MM.1S (cell line): ENCODE data around the gene CACHD1.

Experiments used
- DNase-seq: peaks from one replicate; pipeline ENCODE4 v3.0.0-alpha.2; 2015
- H2AFZ ChIP-seq: fragments of 300-600 bp; sonication (generic); 2 replicates; pipeline ENCODE4 v1.6.0; 2016; ENCODE audit warnings: antibody characterized with exemption, low read length
- H3F3A ChIP-seq: fragments of 300-600 bp; sonication (generic); 2 replicates; pipeline ENCODE4 v1.6.1; 2016; ENCODE audit warnings: mild to moderate bottlenecking, antibody characterized with exemption, low read length, moderate library complexity, mixed read lengths; ENCODE audit not compliant: insufficient read depth
- H3K27ac ChIP-seq: fragments of 300-600 bp; sonication (generic); 2 replicates; pipeline ENCODE4 v1.5.1; 2016; ENCODE audit warnings: mild to moderate bottlenecking, low read length
- H3K27me3 ChIP-seq: fragments of 300-600 bp; sonication (generic); replicated peaks from 2 replicates; pipeline ENCODE4 v1.6.0; 2016; ENCODE audit warnings: low read length; ENCODE audit not compliant: insufficient read depth
- H3K36me3 ChIP-seq: fragments of 300-600 bp; sonication (generic); replicated peaks from 2 replicates; pipeline ENCODE4 v1.6.1; 2016; ENCODE audit warnings: mild to moderate bottlenecking, low read length, mixed read lengths; ENCODE audit not compliant: insufficient read depth
- H3K4me1 ChIP-seq: fragments of 300-600 bp; sonication (generic); 2 replicates; pipeline ENCODE4 v1.6.1; 2016; ENCODE audit warnings: low read length, mixed read lengths
- H3K4me2 ChIP-seq: fragments of 300-600 bp; sonication (generic); 2 replicates; pipeline ENCODE4 v1.6.0; 2016; ENCODE audit warnings: low read depth, low read length
- H3K4me3 ChIP-seq: fragments of 300-600 bp; sonication (generic); 2 replicates; pipeline ENCODE4 v1.5.1; 2016; ENCODE audit warnings: low read length, mixed read lengths
- H3K79me2 ChIP-seq: fragments of 300-600 bp; sonication (generic); 2 replicates; pipeline ENCODE4 v1.6.1; 2016; ENCODE audit warnings: mixed run types, low read length, mixed read lengths
- H3K9ac ChIP-seq: fragments of 300-600 bp; sonication (generic); 2 replicates; pipeline ENCODE4 v1.6.1; 2016; ENCODE audit warnings: low read length, mixed read lengths
- H3K9me2 ChIP-seq: fragments of 300-600 bp; sonication (generic); replicated peaks from 2 replicates; pipeline ENCODE4 v1.6.1; 2016; ENCODE audit warnings: mild to moderate bottlenecking, low read length, mixed read lengths; ENCODE audit not compliant: insufficient read depth
- H3K9me3 ChIP-seq: fragments of 300-600 bp; sonication (generic); replicated peaks from 2 replicates; pipeline ENCODE4 v1.6.1; 2016; ENCODE audit warnings: mild to moderate bottlenecking, low read length, mixed read lengths; ENCODE audit not compliant: insufficient read depth
- H4K20me1 ChIP-seq: fragments of 300-600 bp; sonication (generic); 2 replicates; pipeline ENCODE4 v1.6.1; 2016; ENCODE audit warnings: mild to moderate bottlenecking, low read length, moderate library complexity, mixed read lengths; ENCODE audit not compliant: insufficient read depth
- EZH2 ChIP-seq: fragments of 300-600 bp; sonication (generic); optimal IDR thresholded peaks from 2 replicates; pipeline ENCODE3; 2017; ENCODE audit warnings: low read depth, mild to moderate bottlenecking, antibody characterized with exemption, low read length, mixed read lengths
- EZH2phosphoT487 ChIP-seq: fragments of 300-600 bp; sonication (generic); IDR thresholded peaks from 2 replicates; pipeline ENCODE4 v1.6.1; 2018; ENCODE audit warnings: antibody characterized with exemption, low read length
- TF ChIP-seq, protein P1 (sequence below): fragments of 300-600 bp; sonication (generic); IDR thresholded peaks from 2 replicates; pipeline ENCODE4 v1.5.1; 2016; ENCODE audit warnings: antibody characterized with exemption, low read length, mixed read lengths

The CACHD1 gene

DNA sequence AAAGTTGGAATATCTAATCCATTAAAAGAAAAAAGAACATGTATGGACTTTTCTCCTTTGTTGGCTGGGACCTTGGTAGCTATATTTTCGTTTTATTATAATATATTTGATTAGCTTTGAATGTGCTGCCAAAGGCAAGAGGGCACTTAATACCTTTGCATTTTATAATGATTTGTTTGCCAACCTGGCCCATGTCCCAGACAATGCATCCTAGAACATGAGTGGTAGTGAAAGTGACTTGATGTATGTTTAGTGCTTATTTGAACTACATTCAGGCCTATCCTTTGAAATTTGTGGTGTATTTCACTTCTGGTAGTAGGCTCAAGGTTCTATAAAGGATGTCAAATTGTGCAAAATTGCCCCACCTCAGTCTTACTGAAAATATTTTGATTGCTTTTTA lies 25.9 kb downstream of the CACHD1 start:
- Histone ChIP-seq H3K9ac (no peak overlapping the region), H3K4me3 (no peak overlapping the region), H3K27ac (no peak overlapping the region), H4K20me1 (no peaks in the 10 kb centered on the region), H3K79me2 (no peaks in the 10 kb centered on the region), H3K9me2 (no peaks in the 10 kb centered on the region), H3K9me3 (no peaks in the 10 kb centered on the region), H2AFZ (no peak overlapping the region), H3K4me2 (no peak overlapping the region), H3F3A (no peaks in the 10 kb centered on the region; the same call in 1 of the 2 replicates), H3K36me3 (no peaks in the 10 kb centered on the region), H3K27me3 (no peaks in the 10 kb centered on the region), H3K4me1 (0 out of 2 replicates have a peak, but pooled peaks cover 4% of the 10 kb centered on the region)
- DNase-seq = no peak
- TF ChIP-seq EZH2phosphoT487 = no peak

DNA sequence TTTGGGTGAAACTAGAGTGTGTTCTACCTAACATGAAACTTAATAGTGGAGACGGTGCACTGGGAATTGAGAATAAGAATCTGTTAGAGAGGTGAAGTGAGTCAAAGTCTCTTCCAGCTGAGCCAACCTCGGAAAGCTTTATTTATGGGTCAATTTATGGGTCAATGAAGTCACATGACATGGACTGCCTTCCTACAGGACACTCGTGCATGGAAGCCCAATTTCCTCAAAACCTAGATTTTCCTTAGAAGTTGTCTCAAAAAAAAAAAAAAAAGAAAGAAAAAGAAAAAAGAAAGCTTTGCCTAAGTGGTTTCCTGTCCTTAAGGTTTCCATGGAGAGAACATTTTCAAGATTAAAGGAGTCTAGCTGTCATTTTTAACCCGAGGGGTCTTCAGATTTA lies 26.7 kb downstream of the CACHD1 start:
- Histone ChIP-seq H3K9ac (no peak overlapping the region), H3K27me3 (no peaks in the 10 kb centered on the region), H3K9me2 (no peaks in the 10 kb centered on the region), H3K4me2 (no peak overlapping the region), H2AFZ (no peak overlapping the region), H4K20me1 (no peaks in the 10 kb centered on the region), H3F3A (no peaks in the 10 kb centered on the region; the same call in 1 of the 2 replicates), H3K4me3 (no peak overlapping the region), H3K36me3 (no peaks in the 10 kb centered on the region), H3K79me2 (no peaks in the 10 kb centered on the region), H3K27ac (no peak overlapping the region), H3K9me3 (no peaks in the 10 kb centered on the region), H3K4me1 (0 out of 2 replicates have a peak, but pooled peaks cover 4% of the 10 kb centered on the region)
- TF ChIP-seq EZH2 (no peak), EZH2phosphoT487 (no peak)
- TF ChIP-seq, protein P1, sequence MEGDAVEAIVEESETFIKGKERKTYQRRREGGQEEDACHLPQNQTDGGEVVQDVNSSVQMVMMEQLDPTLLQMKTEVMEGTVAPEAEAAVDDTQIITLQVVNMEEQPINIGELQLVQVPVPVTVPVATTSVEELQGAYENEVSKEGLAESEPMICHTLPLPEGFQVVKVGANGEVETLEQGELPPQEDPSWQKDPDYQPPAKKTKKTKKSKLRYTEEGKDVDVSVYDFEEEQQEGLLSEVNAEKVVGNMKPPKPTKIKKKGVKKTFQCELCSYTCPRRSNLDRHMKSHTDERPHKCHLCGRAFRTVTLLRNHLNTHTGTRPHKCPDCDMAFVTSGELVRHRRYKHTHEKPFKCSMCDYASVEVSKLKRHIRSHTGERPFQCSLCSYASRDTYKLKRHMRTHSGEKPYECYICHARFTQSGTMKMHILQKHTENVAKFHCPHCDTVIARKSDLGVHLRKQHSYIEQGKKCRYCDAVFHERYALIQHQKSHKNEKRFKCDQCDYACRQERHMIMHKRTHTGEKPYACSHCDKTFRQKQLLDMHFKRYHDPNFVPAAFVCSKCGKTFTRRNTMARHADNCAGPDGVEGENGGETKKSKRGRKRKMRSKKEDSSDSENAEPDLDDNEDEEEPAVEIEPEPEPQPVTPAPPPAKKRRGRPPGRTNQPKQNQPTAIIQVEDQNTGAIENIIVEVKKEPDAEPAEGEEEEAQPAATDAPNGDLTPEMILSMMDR = no peak
- DNase-seq = no peak

DNA sequence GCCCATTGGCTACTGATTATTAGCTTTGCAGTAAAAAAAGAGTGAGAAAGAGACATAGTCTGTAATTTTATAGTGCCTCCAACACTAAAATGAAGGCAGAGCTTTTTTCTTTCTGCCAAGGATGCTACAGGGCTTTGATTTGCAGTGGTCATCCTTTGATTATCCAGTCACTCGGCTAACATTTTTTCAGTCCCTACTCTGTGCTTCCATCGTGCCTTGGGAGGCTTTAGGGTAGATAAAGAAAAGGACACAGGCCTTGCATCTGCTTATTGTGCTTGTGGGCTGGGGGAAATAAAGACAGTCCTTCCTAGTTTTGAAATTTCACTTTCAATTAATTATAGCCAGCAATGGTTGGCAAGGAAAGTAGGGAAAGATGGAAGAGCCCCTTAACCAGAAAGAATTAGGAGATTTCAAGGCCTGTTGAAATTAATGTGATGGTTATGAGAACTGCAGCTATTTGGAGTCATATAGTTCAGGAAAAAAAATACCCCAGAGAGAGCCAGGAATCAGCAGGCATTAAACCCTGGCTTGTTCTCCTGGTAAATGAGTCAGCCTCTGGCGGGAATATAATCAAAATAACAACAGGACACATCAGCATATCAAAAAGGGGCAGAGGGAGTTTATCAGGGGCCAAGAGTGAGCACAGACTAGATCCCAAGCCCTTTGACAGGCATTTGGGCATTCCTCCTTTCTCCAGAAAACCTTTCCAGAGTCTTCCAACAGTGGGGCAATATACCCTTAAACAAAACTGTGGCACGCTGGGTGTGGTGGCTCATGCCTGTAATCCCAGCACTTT lies 27.4 kb downstream of the CACHD1 start:
- H3K27ac ChIP-seq = no peak overlapping the region
- H3K9me3 ChIP-seq = no peaks in the 10 kb centered on the region
- H3K4me3 ChIP-seq = no peak overlapping the region
- no peak for DNase-seq
- H3K27me3 ChIP-seq = no peaks in the 10 kb centered on the region
- 0 out of 2 replicates have a peak, but pooled peaks cover 4% of the 10 kb centered on the region for H3K4me1 ChIP-seq
- H3K9me2 ChIP-seq = no peaks in the 10 kb centered on the region
- TF ChIP-seq EZH2phosphoT487 (no peak), EZH2 (no peak)
- TF ChIP-seq, protein P1 = no peak
- no peaks in the 10 kb centered on the region; the same call in 1 of the 2 replicates for H3F3A ChIP-seq
- no peaks in the 10 kb centered on the region for H4K20me1 ChIP-seq
- no peak overlapping the region for H3K4me2 ChIP-seq
- no peak overlapping the region for H3K9ac ChIP-seq
- no peaks in the 10 kb centered on the region for H3K79me2 ChIP-seq
- no peak overlapping the region for H2AFZ ChIP-seq
- no peaks in the 10 kb centered on the region for H3K36me3 ChIP-seq

DNA sequence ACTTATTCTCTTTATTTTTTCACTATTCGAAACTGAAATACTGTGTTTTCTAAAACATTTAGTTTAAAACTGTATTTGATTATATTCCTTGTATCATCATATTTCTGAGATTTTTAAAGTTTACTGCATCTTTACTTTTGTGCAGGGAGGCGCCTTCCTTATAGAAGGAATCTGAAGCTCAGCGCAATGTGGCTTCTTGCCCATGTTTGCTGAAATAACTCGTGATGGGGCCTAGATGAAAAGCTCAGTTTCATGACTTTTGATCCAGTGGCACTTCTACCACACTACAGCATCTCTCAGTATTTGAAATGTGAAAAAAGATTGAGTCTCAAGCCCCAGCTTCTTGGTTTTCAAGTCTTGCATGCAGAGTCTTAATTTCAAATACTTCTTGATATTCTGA lies 28.4 kb downstream of the CACHD1 start:
- H3K9me2 ChIP-seq = no peaks in the 10 kb centered on the region
- no peaks in the 10 kb centered on the region; the same call in 1 of the 2 replicates for H3F3A ChIP-seq
- no peaks in the 10 kb centered on the region for H3K27me3 ChIP-seq
- no peak overlapping the region for H3K27ac ChIP-seq
- no peaks in the 10 kb centered on the region for H3K36me3 ChIP-seq
- 0 out of 2 replicates have a peak, but pooled peaks cover 4% of the 10 kb centered on the region for H3K4me1 ChIP-seq
- H3K9me3 ChIP-seq = no peaks in the 10 kb centered on the region
- DNase-seq = no peak
- TF ChIP-seq EZH2phosphoT487 = no peak
- H3K79me2 ChIP-seq = no peaks in the 10 kb centered on the region
- H3K4me2 ChIP-seq = no peak overlapping the region
- no peak overlapping the region for H3K9ac ChIP-seq
- H2AFZ ChIP-seq = no peak overlapping the region
- no peaks in the 10 kb centered on the region for H4K20me1 ChIP-seq
- H3K4me3 ChIP-seq = no peak overlapping the region
